HEK293 (cell line): ENCODE data around the gene FBXO42.

Experiments used
- CTCF ChIA-PET: fragments of 350-600 bp; formaldehyde crosslinking; extraction: SDS; loops from one replicate; lab custom pipeline; 2021; ENCODE audit warnings: antibody characterized with exemption; lab: Yijun Ruan, JAX
- POLR2A ChIA-PET: fragments of 300-600 bp; formaldehyde crosslinking; extraction: SDS; loops from one replicate; lab custom pipeline; 2020; ENCODE audit warnings: antibody characterized with exemption, inconsistent platforms; lab: Yijun Ruan, JAX
- H3K27ac ChIP-seq: fragments of 200-500 bp; sonication (Bioruptor generic); 2 replicates; pipeline ENCODE4 v1.5.1; 2014; ENCODE audit warnings: low read depth, low read length, control low read depth, inconsistent platforms; ENCODE audit errors: extremely low read depth
- H3K36me3 ChIP-seq, 2 experiments: fragments of 200-500 bp in 1 of 2; sonication (Bioruptor generic) in 1 of 2; 1 replicate in 1 of 2; 2 replicates in 1 of 2; pipeline ENCODE4 v1.5.1; 2014 to 2017; ENCODE audit warnings: inconsistent platforms in 2 of 2, low read length in 2 of 2; ENCODE audit not compliant: control insufficient read depth in 2 of 2, insufficient read depth in 1 of 2
- H3K4me1 ChIP-seq: fragments of 200-500 bp; sonication (Bioruptor generic); 2 replicates; pipeline ENCODE4 v1.5.1; 2014; ENCODE audit warnings: mild to moderate bottlenecking, low read length, inconsistent platforms; ENCODE audit not compliant: control insufficient read depth, insufficient read depth
- H3K4me3 ChIP-seq: 2 replicates; pipeline ENCODE4 v1.5.1; 2011; ENCODE audit warnings: low read depth, mild to moderate bottlenecking, control low read depth, low read length, moderate library complexity
- H3K9me3 ChIP-seq: fragments of 200-500 bp; sonication (Bioruptor generic); 2 replicates; pipeline ENCODE4 v1.5.1; 2014; ENCODE audit warnings: low read depth, low read length, inconsistent platforms; ENCODE audit not compliant: control insufficient read depth, insufficient read depth
- OVOL3 ChIP-seq: fragments of 450-650 bp; formaldehyde crosslinking; IDR thresholded peaks from 2 replicates; pipeline ENCODE4 v1.5.1; 2016; ENCODE audit warnings: missing biosample characterization, missing genetic modification characterization
- PRDM4 ChIP-seq: fragments of 450-650 bp; formaldehyde crosslinking; IDR thresholded peaks from 2 replicates; pipeline ENCODE4 v1.5.1; 2017; ENCODE audit warnings: missing biosample characterization, missing genetic modification characterization
- SCRT1 ChIP-seq: fragments of 450-650 bp; formaldehyde crosslinking; IDR thresholded peaks from 2 replicates; pipeline ENCODE4 v1.5.1; 2016; ENCODE audit warnings: missing biosample characterization, missing genetic modification characterization, borderline replicate concordance
- SCRT2 ChIP-seq: fragments of 450-650 bp; formaldehyde crosslinking; IDR thresholded peaks from 2 replicates; pipeline ENCODE4 v1.5.1; 2016; ENCODE audit warnings: missing biosample characterization, missing genetic modification characterization
- ZBTB11 ChIP-seq: fragments of 450-650 bp; formaldehyde crosslinking; conservative IDR thresholded peaks from 2 replicates; pipeline ENCODE4 v1.5.1; 2016; ENCODE audit warnings: low read depth, missing biosample characterization, missing genetic modification characterization
- ZBTB7A ChIP-seq: fragments of 450-650 bp; formaldehyde crosslinking; IDR thresholded peaks from 2 replicates; pipeline ENCODE4 v1.5.1; 2016; ENCODE audit warnings: low read depth, missing biosample characterization, missing genetic modification characterization
- ZNF530 ChIP-seq: fragments of 450-650 bp; formaldehyde crosslinking; IDR thresholded peaks from 2 replicates; pipeline ENCODE4 v1.5.1; 2016; ENCODE audit warnings: low read depth, missing biosample characterization, missing genetic modification characterization
- ZNF600 ChIP-seq: fragments of 450-650 bp; formaldehyde crosslinking; IDR thresholded peaks from 2 replicates; pipeline ENCODE4 v1.5.1; 2016; ENCODE audit warnings: missing biosample characterization, missing genetic modification characterization
- ZNF621 ChIP-seq: fragments of 450-650 bp; formaldehyde crosslinking; IDR thresholded peaks from 2 replicates; pipeline ENCODE4 v1.5.1; 2017; ENCODE audit warnings: missing biosample characterization, missing genetic modification characterization
- TF ChIP-seq, protein P1 (sequence below): fragments of 450-650 bp; formaldehyde crosslinking; IDR thresholded peaks from 2 replicates; pipeline ENCODE4 v1.5.1; 2016; ENCODE audit warnings: missing biosample characterization, missing genetic modification characterization

FBXO42 gene

DNA sequence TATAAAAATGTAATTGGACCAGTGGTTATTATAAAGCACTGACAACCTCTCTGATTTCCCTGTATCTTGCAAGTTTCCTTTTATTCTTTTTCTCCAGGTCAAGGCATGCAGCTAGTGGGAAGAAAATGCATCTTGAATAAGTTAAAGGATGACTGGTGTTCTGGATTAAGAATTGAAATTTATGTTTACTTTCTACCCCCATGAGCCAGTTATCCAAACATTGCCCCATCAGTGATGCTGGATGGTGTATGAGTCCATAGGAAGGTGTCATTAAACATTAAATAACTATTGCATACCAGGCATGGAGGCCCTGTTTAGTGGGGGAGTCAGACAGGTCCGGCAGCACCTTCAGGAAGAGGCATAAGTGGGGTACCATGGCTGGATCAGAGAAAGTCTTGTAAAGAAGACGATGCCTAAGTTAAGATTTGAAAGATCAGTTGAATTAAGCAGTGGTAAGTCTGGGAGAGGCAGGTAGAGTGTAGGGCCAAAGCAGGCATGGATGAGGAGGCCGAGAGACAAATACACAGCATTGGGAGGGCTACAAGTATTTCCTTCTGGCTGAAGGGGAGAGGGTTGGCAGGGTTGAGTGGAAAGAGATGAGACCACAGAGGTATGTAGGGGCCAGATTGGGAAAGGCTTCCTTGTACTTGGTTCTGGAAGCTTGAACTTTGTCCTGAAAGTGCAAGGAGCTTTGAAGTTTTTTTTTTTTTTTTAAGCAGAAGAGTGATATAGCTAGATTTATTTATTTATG, 20.4 kb upstream of the FBXO42 start:
- H3K36me3 ChIP-seq = peaks cover 0 to 6% of the 10 kb centered on the region in 2 experiments; a peak in 2 of 3 replicates
- TF ChIP-seq, protein P1, sequence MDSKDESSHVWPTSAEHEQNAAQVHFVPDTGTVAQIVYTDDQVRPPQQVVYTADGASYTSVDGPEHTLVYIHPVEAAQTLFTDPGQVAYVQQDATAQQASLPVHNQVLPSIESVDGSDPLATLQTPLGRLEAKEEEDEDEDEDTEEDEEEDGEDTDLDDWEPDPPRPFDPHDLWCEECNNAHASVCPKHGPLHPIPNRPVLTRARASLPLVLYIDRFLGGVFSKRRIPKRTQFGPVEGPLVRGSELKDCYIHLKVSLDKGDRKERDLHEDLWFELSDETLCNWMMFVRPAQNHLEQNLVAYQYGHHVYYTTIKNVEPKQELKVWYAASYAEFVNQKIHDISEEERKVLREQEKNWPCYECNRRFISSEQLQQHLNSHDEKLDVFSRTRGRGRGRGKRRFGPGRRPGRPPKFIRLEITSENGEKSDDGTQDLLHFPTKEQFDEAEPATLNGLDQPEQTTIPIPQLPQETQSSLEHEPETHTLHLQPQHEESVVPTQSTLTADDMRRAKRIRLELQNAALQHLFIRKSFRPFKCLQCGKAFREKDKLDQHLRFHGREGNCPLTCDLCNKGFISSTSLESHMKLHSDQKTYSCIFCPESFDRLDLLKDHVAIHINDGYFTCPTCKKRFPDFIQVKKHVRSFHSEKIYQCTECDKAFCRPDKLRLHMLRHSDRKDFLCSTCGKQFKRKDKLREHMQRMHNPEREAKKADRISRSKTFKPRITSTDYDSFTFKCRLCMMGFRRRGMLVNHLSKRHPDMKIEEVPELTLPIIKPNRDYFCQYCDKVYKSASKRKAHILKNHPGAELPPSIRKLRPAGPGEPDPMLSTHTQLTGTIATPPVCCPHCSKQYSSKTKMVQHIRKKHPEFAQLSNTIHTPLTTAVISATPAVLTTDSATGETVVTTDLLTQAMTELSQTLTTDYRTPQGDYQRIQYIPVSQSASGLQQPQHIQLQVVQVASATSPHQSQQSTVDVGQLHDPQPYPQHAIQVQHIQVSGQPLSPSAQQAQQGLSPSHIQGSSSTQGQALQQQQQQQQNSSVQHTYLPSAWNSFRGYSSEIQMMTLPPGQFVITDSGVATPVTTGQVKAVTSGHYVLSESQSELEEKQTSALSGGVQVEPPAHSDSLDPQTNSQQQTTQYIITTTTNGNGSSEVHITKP (tag by site-specific recombination) = peak; percentile 35
- no peak for TF ChIP-seq ZBTB11 (tag by site-specific recombination)
- ChIA-PET POLR2A (no interaction called here), CTCF (no interaction called here)
- no peaks in the 10 kb centered on the region for H3K9me3 ChIP-seq
- H3K4me3 ChIP-seq = no peak overlapping the region
- peaks cover 21% of the 10 kb centered on the region for H3K4me1 ChIP-seq
- H3K27ac ChIP-seq = no peak overlapping the region

- TF ChIP-seq ZNF530 (no peak), ZNF600 (0 out of 2 replicates have a peak, but pooled peaks have one; percentile 13), OVOL3 (no peak)
- ChIA-PET CTCF (no interaction called here), POLR2A (no interaction called here)
- H3K4me3 ChIP-seq = no peak overlapping the region
- H3K9me3 ChIP-seq = no peaks in the 10 kb centered on the region
- H3K36me3 ChIP-seq = peaks cover 0 to 6% of the 10 kb centered on the region in 2 experiments; a peak in 2 of 3 replicates
- H3K27ac ChIP-seq = no peak overlapping the region
- peaks cover 21% of the 10 kb centered on the region for H3K4me1 ChIP-seq
These were observed 19.4 kb upstream of the FBXO42 start for GRCh38 chr1:16371725-16372124.

- H3K4me3 ChIP-seq = no peak overlapping the region
- peaks cover 0 to 6% of the 10 kb centered on the region in 2 experiments; a peak in 2 of 3 replicates for H3K36me3 ChIP-seq
- ChIA-PET POLR2A (no interaction called here), CTCF (interaction anchor here (0.7 to 1.2 kb wide), 4 partner anchors 71 to 251 kb away, joined by 3 to 7 read pairs (median 4); partner anchors contain the start of gene NECAP2)
- peaks cover 13% of the 10 kb centered on the region for H3K4me1 ChIP-seq
- TF ChIP-seq PRDM4 (tag by site-specific recombination) (peak; percentile 93), SCRT2 (peak; percentile 58), SCRT1 (tag by site-specific recombination) (0 out of 2 replicates have a peak, but pooled peaks have one; percentile 43), ZNF621 (tag by site-specific recombination) (no peak), ZBTB7A (no peak)
- H3K9me3 ChIP-seq = no peaks in the 10 kb centered on the region
- no peak overlapping the region for H3K27ac ChIP-seq
These were observed 17.5 kb upstream of the FBXO42 start for GRCh38 chr1:16369821-16370220.
